ENCODE results near the gene DENND5A. TPM values are rescaled to one million over a fixed set of nuclear protein-coding genes. Genes with fewer than 3 reads are reported as not detected.

The DENND5A gene
- total and polyA plus RNA-seq, 2 of the 8 experiments (the other 6 are each of a cell fraction or from before 2014, with no cell fraction given) = 65.7 to 139 TPM

DNA sequence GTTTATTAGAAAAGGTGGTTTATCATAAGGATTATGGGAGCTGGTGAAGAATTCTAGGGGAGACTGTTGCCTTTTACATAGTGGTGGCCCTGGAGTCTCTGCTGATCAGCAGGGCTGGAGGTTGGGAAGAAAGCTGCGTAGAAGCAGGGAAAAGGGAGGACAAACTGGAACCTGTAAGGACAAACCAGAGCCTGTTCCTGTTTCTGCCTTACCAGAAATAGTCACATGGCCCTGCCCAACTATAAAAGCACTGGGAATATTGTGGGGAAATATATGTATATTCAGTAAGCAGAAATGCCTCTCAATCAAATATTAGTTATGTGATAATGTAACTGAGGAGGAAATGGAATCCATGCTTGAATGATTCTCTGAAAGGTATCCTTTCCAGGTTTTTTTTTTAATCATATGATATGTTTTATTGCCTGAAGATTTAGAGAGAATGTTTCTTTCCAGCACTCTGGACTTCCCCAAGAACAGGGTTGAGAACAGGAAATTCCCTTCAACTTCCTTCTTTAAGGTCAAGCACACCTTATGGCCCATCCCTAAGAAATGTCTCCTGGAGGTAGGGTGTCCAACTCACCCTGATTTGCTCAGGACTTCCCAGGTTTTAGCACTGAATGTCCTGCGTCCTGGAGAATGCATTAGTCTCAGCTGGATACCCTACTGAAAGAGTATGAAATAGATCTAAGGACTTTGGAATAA is 139.8 kb downstream of the DENND5A start:
- H3K4me2 ChIP-seq (ENCODE audit: insufficient read depth in 1 of 2, low read depth in 2 of 2, low read length in 2 of 2) = no peak overlapping the region
- peaks cover 4 to 9% (median 5%) of the 10 kb centered on the region in 4 experiments; a peak in 5 of 7 replicates for H3K4me1 ChIP-seq (replicated peaks in 1 of 4; ENCODE audit: control insufficient read depth in 3 of 4, insufficient read depth in 4 of 4, low read length in 3 of 4)
- H4K5ac ChIP-seq (ENCODE audit: insufficient read length, low read depth, low read length) = no peak overlapping the region
- no peak overlapping the region for H3K14ac ChIP-seq (ENCODE audit: insufficient read length)
- no peak overlapping the region for H3K23ac ChIP-seq (ENCODE audit: insufficient read length)
- no peak overlapping the region for H2AFZ ChIP-seq (ENCODE audit: low read length)
- no peak overlapping the region for H3K4ac ChIP-seq (replicated peaks; ENCODE audit: insufficient read length, low read depth, low read length)
- FAIRE-seq (no peak), DNase-seq (ENCODE audit: low read depth in 1 of 2, low spot score in 2 of 2) (no peak)
- H3K27ac ChIP-seq (ENCODE audit: low read depth, low read length) = no peak overlapping the region
- WGBS, 2 experiments (ENCODE audit: extremely low coverage in 1 of 2, insufficient coverage in 1 of 2, insufficient read length in 1 of 2, insufficient replicate concordance in 2 of 2, low coverage in 1 of 2, low lambda C conversion rate in 2 of 2, missing lambda C conversion rate in 1 of 2) = 90% methylated on average over 2 of the region's 2 CpGs; no CpG with 5 or more reads in 1 of the 2 experiments
- H3K79me1 ChIP-seq (ENCODE audit: low read depth, low read length) = no peaks in the 10 kb centered on the region
- H3K4me3 ChIP-seq (ENCODE audit: extremely low read depth in 1 of 4, insufficient read depth in 2 of 4, low read depth in 3 of 4, low read length in 4 of 4) = no peak overlapping the region
- no peak overlapping the region for H2BK12ac ChIP-seq (ENCODE audit: low read depth, low read length)
- no peak overlapping the region for H4K91ac ChIP-seq (replicated peaks; ENCODE audit: insufficient read length, low read length)
- CTCF ChIA-PET (ENCODE audit: partially characterized antibody) = interaction anchor here (0.6 to 1.8 kb wide), 7 partner anchors 9 to 381 kb away, joined by 3 to 7 read pairs (median 3); no protein-coding TSS in a partner anchor
- POLR2A ChIA-PET (ENCODE audit: partially characterized antibody) = interaction anchor here (0.6 to 0.7 kb wide), 2 partner anchors 18 to 120 kb away, joined by 3 read pairs; no protein-coding TSS in a partner anchor
- H2AK5ac ChIP-seq (ENCODE audit: low read depth, low read length) = no peak overlapping the region
- no peak overlapping the region for H2BK5ac ChIP-seq (ENCODE audit: low read depth, low read length)
- no peak overlapping the region for H4K8ac ChIP-seq (ENCODE audit: extremely low read depth, insufficient read depth, low read length)
- H3K9me3 ChIP-seq (ENCODE audit: insufficient read depth in 2 of 2, low read depth in 1 of 2, low read length in 1 of 2) = no peaks in the 10 kb centered on the region
- H2BK20ac ChIP-seq (ENCODE audit: low read length) = no peak overlapping the region
- H3K56ac ChIP-seq (replicated peaks; ENCODE audit: insufficient read length, low read depth, low read length) = no peak overlapping the region
- H3K79me2 ChIP-seq (ENCODE audit: control insufficient read depth in 1 of 2, insufficient read depth in 2 of 2, low read length in 2 of 2) = no peaks in the 10 kb centered on the region
- H3K36me3 ChIP-seq (ENCODE audit: control insufficient read depth in 2 of 4, insufficient read depth in 4 of 4, low read length in 3 of 4) = no peaks in the 10 kb centered on the region
- H3K27me3 ChIP-seq (replicated peaks in 1 of 4; ENCODE audit: control insufficient read depth in 3 of 4, extremely low read depth in 1 of 4, insufficient read depth in 3 of 4, low read length in 3 of 4) = no peaks in the 10 kb centered on the region
- no peak for TF ChIP-seq CHD2 (IDR thresholded peaks at IDR 0.05; ENCODE audit: low read length)
- TF ChIP-seq POU5F1 (IDR thresholded peaks at IDR 0.05; ENCODE audit: low read depth, low read length) = no peak
- no peak for TF ChIP-seq CEBPB (IDR thresholded peaks at IDR 0.05; ENCODE audit: low read depth, low read length)
- no peak for TF ChIP-seq SAP30 (IDR thresholded peaks at IDR 0.05; ENCODE audit: insufficient read depth, insufficient replicate concordance, low read length)
- TF ChIP-seq SIN3A (conservative IDR thresholded peaks at IDR 0.05 in 1 of 2, IDR thresholded peaks at IDR 0.05 in 1 of 2; ENCODE audit: low read depth in 1 of 2, low read length in 2 of 2) = no peak
- no peak for TF ChIP-seq SP1 (IDR thresholded peaks at IDR 0.05; ENCODE audit: low read depth, low read length)
- no peak for TF ChIP-seq CBX5 (IDR thresholded peaks at IDR 0.05; ENCODE audit: low read depth, low read length)
- TF ChIP-seq, protein P1, sequence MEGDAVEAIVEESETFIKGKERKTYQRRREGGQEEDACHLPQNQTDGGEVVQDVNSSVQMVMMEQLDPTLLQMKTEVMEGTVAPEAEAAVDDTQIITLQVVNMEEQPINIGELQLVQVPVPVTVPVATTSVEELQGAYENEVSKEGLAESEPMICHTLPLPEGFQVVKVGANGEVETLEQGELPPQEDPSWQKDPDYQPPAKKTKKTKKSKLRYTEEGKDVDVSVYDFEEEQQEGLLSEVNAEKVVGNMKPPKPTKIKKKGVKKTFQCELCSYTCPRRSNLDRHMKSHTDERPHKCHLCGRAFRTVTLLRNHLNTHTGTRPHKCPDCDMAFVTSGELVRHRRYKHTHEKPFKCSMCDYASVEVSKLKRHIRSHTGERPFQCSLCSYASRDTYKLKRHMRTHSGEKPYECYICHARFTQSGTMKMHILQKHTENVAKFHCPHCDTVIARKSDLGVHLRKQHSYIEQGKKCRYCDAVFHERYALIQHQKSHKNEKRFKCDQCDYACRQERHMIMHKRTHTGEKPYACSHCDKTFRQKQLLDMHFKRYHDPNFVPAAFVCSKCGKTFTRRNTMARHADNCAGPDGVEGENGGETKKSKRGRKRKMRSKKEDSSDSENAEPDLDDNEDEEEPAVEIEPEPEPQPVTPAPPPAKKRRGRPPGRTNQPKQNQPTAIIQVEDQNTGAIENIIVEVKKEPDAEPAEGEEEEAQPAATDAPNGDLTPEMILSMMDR (IDR thresholded peaks at IDR 0.05; ENCODE audit: control extremely low read depth in 1 of 3, insufficient read depth in 1 of 3, low read depth in 1 of 3, low read length in 3 of 3) = no peak
- TF ChIP-seq KDM5A (IDR thresholded peaks at IDR 0.05; ENCODE audit: low read length) = no peak
- no peaks in the 10 kb centered on the region for H4K20me1 ChIP-seq (replicated peaks in 1 of 2; ENCODE audit: control insufficient read depth in 1 of 2, insufficient read depth in 2 of 2, low read length in 2 of 2)
- no peaks in the 10 kb centered on the region for H3K23me2 ChIP-seq (ENCODE audit: low read depth, low read length)
- no peak overlapping the region for H3K9ac ChIP-seq (replicated peaks in 1 of 4; ENCODE audit: extremely low read depth in 1 of 4, low read depth in 3 of 4, low read length in 3 of 4)
- no peak overlapping the region for H2BK120ac ChIP-seq (replicated peaks; ENCODE audit: low read depth, low read length)
- H3K18ac ChIP-seq (ENCODE audit: extremely low read depth, low read length) = no peak overlapping the region
- H2BK15ac ChIP-seq (ENCODE audit: low read length) = no peak overlapping the region

Measured in H1 (cell line).